Brain microvascular endothelial cell (primary cell): Measurements from ENCODE around the gene MEX3C.

Experiments
- DNase-seq: peaks from one replicate; pipeline ENCODE4 v3.0.0-alpha.2; 2020
- H3K27ac ChIP-seq: fragments of 250-450 bp; sonication (Bioruptor Pico); 2 replicates; pipeline ENCODE4 v1.5.1; 2020; ENCODE audit warnings: mild to moderate bottlenecking, moderate library complexity
- H3K27me3 ChIP-seq: fragments of 250-450 bp; sonication (Bioruptor Pico); replicated peaks from 2 replicates; pipeline ENCODE4 v1.5.1; 2020; ENCODE audit warnings: mild to moderate bottlenecking
- H3K36me3 ChIP-seq: fragments of 250-450 bp; sonication (Bioruptor Pico); replicated peaks from 2 replicates; pipeline ENCODE4 v1.5.1; 2020; ENCODE audit warnings: mild to moderate bottlenecking
- H3K4me3 ChIP-seq: 2 replicates; pipeline ENCODE4 v1.5.1; 2011; ENCODE audit warnings: low read depth, mild to moderate bottlenecking, control low read depth, low read length, moderate library complexity
- CTCF ChIP-seq: IDR thresholded peaks from 2 replicates; pipeline ENCODE4 v1.5.1; 2011; ENCODE audit warnings: low read depth, mild to moderate bottlenecking, moderate library complexity, low read length, control low read depth, inconsistent platforms; ENCODE audit errors: missing control alignments
- in situ Hi-C: cut with HindIII; loops from 2 replicates; pipeline ENCODE4 v1.10.0; 2017; ENCODE audit warnings: low sequenced_read_pairs, low pct_ligation_motif_present

MEX3C gene

GRCh38 chr18:51151185-51151567, 46.3 kb downstream of the MEX3C start:
- H3K36me3 ChIP-seq = no peaks in the 10 kb centered on the region
- in situ Hi-C loops = no loop called here
- TF ChIP-seq CTCF = no peak
- H3K4me3 ChIP-seq = no peak overlapping the region
- no peak overlapping the region for H3K27ac ChIP-seq
- no peak for DNase-seq
- H3K27me3 ChIP-seq = no peaks in the 10 kb centered on the region

GRCh38 chr18:51150113-51150700, 47.3 kb downstream of the MEX3C start:
- in situ Hi-C loops = no loop called here
- Histone ChIP-seq H3K36me3 (no peaks in the 10 kb centered on the region), H3K4me3 (no peak overlapping the region), H3K27ac (no peak overlapping the region), H3K27me3 (no peaks in the 10 kb centered on the region)
- peak; percentile 86 for DNase-seq
- TF ChIP-seq CTCF = no peak

GRCh38 chr18:51149670-51150069, 47.8 kb downstream of the MEX3C start:
- no peak overlapping the region for H3K27ac ChIP-seq
- no peaks in the 10 kb centered on the region for H3K27me3 ChIP-seq
- H3K4me3 ChIP-seq = no peak overlapping the region
- no peaks in the 10 kb centered on the region for H3K36me3 ChIP-seq
- no peak for TF ChIP-seq CTCF
- in situ Hi-C loops = no loop called here
- no peak for DNase-seq

- DNase-seq = no peak
- Histone ChIP-seq H3K4me3 (no peak overlapping the region), H3K27me3 (no peaks in the 10 kb centered on the region), H3K36me3 (no peaks in the 10 kb centered on the region), H3K27ac (no peak overlapping the region)
- no peak for TF ChIP-seq CTCF
- in situ Hi-C loops = no loop called here
These were observed 50.6 kb downstream of the MEX3C start for GRCh38 chr18:51146909-51147308.

- H3K27ac ChIP-seq = no peak overlapping the region
- H3K27me3 ChIP-seq = no peaks in the 10 kb centered on the region
- in situ Hi-C loops = no loop called here
- TF ChIP-seq CTCF = no peak
- H3K4me3 ChIP-seq = no peak overlapping the region
- no peaks in the 10 kb centered on the region for H3K36me3 ChIP-seq
- DNase-seq = no peak
These were observed 58.5 kb downstream of the MEX3C start for GRCh38 chr18:51138936-51139335.

GRCh38 chr18:51137891-51138290, 59.6 kb downstream of the MEX3C start:
- no peak overlapping the region for H3K27ac ChIP-seq
- in situ Hi-C loops = no loop called here
- H3K4me3 ChIP-seq = no peak overlapping the region
- no peak for TF ChIP-seq CTCF
- DNase-seq = no peak
- H3K27me3 ChIP-seq = no peaks in the 10 kb centered on the region
- H3K36me3 ChIP-seq = no peaks in the 10 kb centered on the region
